Endodermal cell (in vitro differentiated cells): ENCODE results near the gene SPTLC2. TPM values are rescaled to one million over a fixed set of nuclear protein-coding genes. Genes with fewer than 3 reads are reported as not detected.
A peak's percentile ranks its signal among the peaks of the same experiment; 100 is the strongest.

Experiments used
- DNase-seq: peaks from one replicate; pipeline ENCODE4 v3.0.0-alpha.2; 2017
- H3K27ac ChIP-seq: 2 replicates; pipeline ENCODE4 v1.5.1; 2013; ENCODE audit warnings: mild to moderate bottlenecking, low read depth, low read length, moderate library complexity
- H3K27me3 ChIP-seq: 2 replicates; pipeline ENCODE4 v1.6.1; 2013; ENCODE audit warnings: mild to moderate bottlenecking, low read length, moderate library complexity; ENCODE audit not compliant: insufficient read depth, control insufficient read depth, poor library complexity, severe bottlenecking
- H3K36me3 ChIP-seq: 2 replicates; pipeline ENCODE4 v1.7.0; 2013; ENCODE audit warnings: mild to moderate bottlenecking, low read length, moderate library complexity; ENCODE audit not compliant: control insufficient read depth, insufficient read depth
- H3K4me1 ChIP-seq: one replicate; pipeline ENCODE4 v1.7.0; 2013; ENCODE audit warnings: low read length; ENCODE audit not compliant: control insufficient read depth, insufficient read depth
- H3K4me3 ChIP-seq: 2 replicates; pipeline ENCODE4 v1.5.1; 2013; ENCODE audit warnings: mild to moderate bottlenecking, low read length, moderate library complexity
- H3K9ac ChIP-seq: 2 replicates; pipeline ENCODE4 v1.6.1; 2013; ENCODE audit warnings: mild to moderate bottlenecking, low read length, moderate library complexity; ENCODE audit not compliant: poor library complexity, severe bottlenecking; ENCODE audit errors: extremely low read depth
- H3K9me3 ChIP-seq: 2 replicates; pipeline ENCODE4 v1.6.1; 2013; ENCODE audit warnings: mild to moderate bottlenecking, low read length, moderate library complexity; ENCODE audit not compliant: control insufficient read depth
- H3K27ac Mint-ChIP-seq: 2 replicates; pipeline ENCODE4 v1.8.0; 2020; ENCODE audit warnings: mixed read lengths
- H3K27me3 Mint-ChIP-seq: 2 replicates; pipeline ENCODE4 v1.8.0; 2021; ENCODE audit warnings: mild to moderate bottlenecking, mixed read lengths; ENCODE audit not compliant: insufficient read depth
- H3K36me3 Mint-ChIP-seq: 2 replicates; pipeline ENCODE4 v1.8.0; 2020; ENCODE audit warnings: low read depth, mixed read lengths
- H3K4me1 Mint-ChIP-seq: 2 replicates; pipeline ENCODE4 v1.8.0; 2020; ENCODE audit warnings: mixed read lengths
- H3K4me3 Mint-ChIP-seq: 2 replicates; pipeline ENCODE4 v1.8.0; 2020; ENCODE audit warnings: mild to moderate bottlenecking, moderate library complexity, mixed read lengths
- H3K9me3 Mint-ChIP-seq: 2 replicates; pipeline ENCODE4 v1.8.0; 2020; ENCODE audit warnings: mild to moderate bottlenecking, mixed read lengths
- WGBS, 2 experiments: methylation state at CpG; one replicate each; pipeline versions ENCODE4 v1.1.5 to v1.1.7; 2013; ENCODE audit warnings: missing lambda C conversion rate in 2 of 2, mixed read lengths in 1 of 2; ENCODE audit not compliant: insufficient coverage in 1 of 2, insufficient read length in 1 of 2; 5-methylcytosine and 5-hydroxymethylcytosine counted together
- total RNA-seq, 2 donors: library from RNA; stranded (reverse); fragmentation: NEBNext Ultra II Directional in 1 of 2; extraction: Animal tissue kit (Norgen Biotek cat#: 25700) in 1 of 2; gene quantifications; 2 replicates in 1 of 2; 3 replicates in 1 of 2; pipeline ENCODE4 v1.2.1, GENCODE V29; 2021
- TF ChIP-seq, protein P1 (sequence below): fragments of 200-600 bp; sonication (generic); conservative IDR thresholded peaks from 2 replicates; pipeline ENCODE4 v1.5.0; 2021; ENCODE audit warnings: antibody characterized with exemption, mild to moderate bottlenecking

Gene SPTLC2
- total RNA-seq, 2 donors from 2014 or later = 32.6 to 32.7 TPM

DNA sequence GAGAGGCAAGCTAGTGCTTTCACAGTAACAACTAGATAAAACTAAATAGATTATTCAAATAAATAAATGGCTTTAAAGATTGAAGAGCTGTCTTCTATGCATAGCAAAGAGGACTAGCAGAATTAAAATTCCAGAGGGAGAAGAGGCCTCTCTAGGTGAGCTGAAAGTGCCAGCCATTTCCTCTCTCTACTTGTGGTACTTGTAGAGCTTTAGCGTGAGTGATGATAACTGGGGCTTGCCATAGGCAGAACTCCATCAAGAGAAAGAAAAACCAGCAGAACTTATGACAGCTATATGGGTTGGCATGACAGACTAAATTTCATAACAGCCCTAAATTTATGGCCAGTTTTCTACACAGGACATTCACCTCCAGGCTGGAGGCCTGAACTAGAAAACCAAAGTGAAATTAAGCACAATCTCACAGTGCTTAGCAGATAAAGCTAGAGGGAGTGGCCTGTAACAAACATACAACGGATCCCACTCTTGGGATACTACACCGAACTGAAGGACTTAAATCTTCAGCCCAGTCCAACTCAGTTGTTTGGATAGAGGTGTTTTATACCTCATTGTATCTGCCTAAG is 11.0 kb downstream of the SPTLC2 start:
- no peak for DNase-seq
- peaks cover 7% of the 10 kb centered on the region for H3K4me1 ChIP-seq
- WGBS, 2 experiments = 73 to 100% methylated on average over 1 to 3 of the region's 3 CpGs
- H3K27ac Mint-ChIP-seq = no peak overlapping the region
- H3K36me3 ChIP-seq = peaks cover 9% of the 10 kb centered on the region
- TF ChIP-seq, protein P1, sequence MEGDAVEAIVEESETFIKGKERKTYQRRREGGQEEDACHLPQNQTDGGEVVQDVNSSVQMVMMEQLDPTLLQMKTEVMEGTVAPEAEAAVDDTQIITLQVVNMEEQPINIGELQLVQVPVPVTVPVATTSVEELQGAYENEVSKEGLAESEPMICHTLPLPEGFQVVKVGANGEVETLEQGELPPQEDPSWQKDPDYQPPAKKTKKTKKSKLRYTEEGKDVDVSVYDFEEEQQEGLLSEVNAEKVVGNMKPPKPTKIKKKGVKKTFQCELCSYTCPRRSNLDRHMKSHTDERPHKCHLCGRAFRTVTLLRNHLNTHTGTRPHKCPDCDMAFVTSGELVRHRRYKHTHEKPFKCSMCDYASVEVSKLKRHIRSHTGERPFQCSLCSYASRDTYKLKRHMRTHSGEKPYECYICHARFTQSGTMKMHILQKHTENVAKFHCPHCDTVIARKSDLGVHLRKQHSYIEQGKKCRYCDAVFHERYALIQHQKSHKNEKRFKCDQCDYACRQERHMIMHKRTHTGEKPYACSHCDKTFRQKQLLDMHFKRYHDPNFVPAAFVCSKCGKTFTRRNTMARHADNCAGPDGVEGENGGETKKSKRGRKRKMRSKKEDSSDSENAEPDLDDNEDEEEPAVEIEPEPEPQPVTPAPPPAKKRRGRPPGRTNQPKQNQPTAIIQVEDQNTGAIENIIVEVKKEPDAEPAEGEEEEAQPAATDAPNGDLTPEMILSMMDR = no peak
- no peak overlapping the region for H3K9ac ChIP-seq
- H3K4me3 Mint-ChIP-seq = no peak overlapping the region
- no peaks in the 10 kb centered on the region for H3K27me3 ChIP-seq
- H3K27me3 Mint-ChIP-seq = no peaks in the 10 kb centered on the region
- H3K27ac ChIP-seq = no peak overlapping the region
- peaks cover 11% of the 10 kb centered on the region for H3K4me1 Mint-ChIP-seq
- H3K4me3 ChIP-seq = no peak overlapping the region
- peaks cover 32% of the 10 kb centered on the region for H3K36me3 Mint-ChIP-seq
- peaks cover 33% of the 10 kb centered on the region for H3K9me3 Mint-ChIP-seq
- peaks cover 30% of the 10 kb centered on the region for H3K9me3 ChIP-seq

DNA sequence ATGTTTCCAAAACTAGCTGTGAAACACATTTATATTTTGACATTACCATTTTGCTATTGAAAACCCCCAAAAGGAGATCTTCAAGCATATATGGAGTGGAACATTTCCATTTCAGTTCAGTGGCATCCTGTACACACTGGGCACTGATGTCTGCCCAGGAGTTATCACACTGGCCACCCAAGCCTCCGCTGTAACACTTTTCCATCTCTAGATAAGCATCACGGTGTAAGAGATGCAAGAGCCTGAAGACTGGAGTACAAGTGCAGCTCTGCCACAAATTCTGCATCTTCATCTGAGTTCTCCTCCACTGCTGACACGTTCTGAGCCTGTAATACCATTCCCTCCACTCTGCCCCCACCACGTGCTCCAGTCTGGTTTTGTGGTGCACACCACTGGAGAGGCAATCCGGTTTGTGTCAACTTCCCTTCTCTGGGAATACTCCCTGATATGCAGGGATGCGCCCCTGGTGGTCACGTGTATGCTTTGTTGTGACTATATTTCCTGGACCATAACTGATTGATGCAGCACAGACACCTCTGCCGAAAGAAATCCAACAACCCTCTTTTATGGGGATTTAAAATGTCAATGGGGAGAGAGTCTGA is 12.7 kb downstream of the SPTLC2 start:
- Mint-ChIP-seq H3K4me1 (peaks cover 11% of the 10 kb centered on the region), H3K36me3 (peaks cover 40% of the 10 kb centered on the region), H3K27me3 (no peaks in the 10 kb centered on the region), H3K9me3 (peaks cover 37% of the 10 kb centered on the region), H3K4me3 (no peak overlapping the region), H3K27ac (no peak overlapping the region)
- TF ChIP-seq, protein P1 = peak; percentile 24
- no peak overlapping the region for H3K9ac ChIP-seq
- DNase-seq = no peak
- H3K36me3 ChIP-seq = peaks cover 9% of the 10 kb centered on the region
- H3K27ac ChIP-seq = no peak overlapping the region
- H3K4me1 ChIP-seq = peaks cover 7% of the 10 kb centered on the region
- peaks cover 33% of the 10 kb centered on the region for H3K9me3 ChIP-seq
- no peak overlapping the region for H3K4me3 ChIP-seq
- H3K27me3 ChIP-seq = no peaks in the 10 kb centered on the region
- 96 to 100% methylated on average over 3 to 8 of the region's 8 CpGs for WGBS, 2 experiments

DNA sequence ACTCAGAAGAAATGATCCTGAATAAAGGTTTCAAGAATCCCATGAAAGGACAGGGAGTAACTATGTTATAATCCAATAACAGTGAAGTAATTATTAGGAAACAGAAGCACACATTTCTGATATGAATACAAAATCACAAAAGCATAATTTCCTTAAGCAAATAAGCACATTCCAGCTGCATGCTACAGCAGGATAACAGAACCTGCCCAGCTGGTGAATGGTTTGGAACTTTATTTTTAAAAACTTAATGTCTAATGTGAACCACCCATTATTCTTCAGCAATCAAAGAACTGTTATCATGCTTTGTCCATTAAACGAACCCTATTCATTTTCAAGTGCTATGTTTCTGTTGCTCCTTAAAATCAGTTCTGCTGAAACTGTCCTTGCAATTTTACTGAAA is 13.4 kb downstream of the SPTLC2 start:
- Mint-ChIP-seq H3K4me1 (peaks cover 7% of the 10 kb centered on the region), H3K4me3 (no peak overlapping the region), H3K9me3 (peaks cover 42% of the 10 kb centered on the region), H3K27me3 (no peaks in the 10 kb centered on the region), H3K36me3 (peaks cover 44% of the 10 kb centered on the region), H3K27ac (no peak overlapping the region)
- no peak overlapping the region for H3K4me3 ChIP-seq
- no peak overlapping the region for H3K27ac ChIP-seq
- WGBS, 2 experiments = 75 to 89% methylated on average over 1 of the region's 1 CpG
- peaks cover 9% of the 10 kb centered on the region for H3K4me1 ChIP-seq
- DNase-seq = no peak
- H3K27me3 ChIP-seq = no peaks in the 10 kb centered on the region
- peaks cover 33% of the 10 kb centered on the region for H3K9me3 ChIP-seq
- TF ChIP-seq, protein P1 = no peak
- no peak overlapping the region for H3K9ac ChIP-seq
- H3K36me3 ChIP-seq = peaks cover 9% of the 10 kb centered on the region
